PC-9 (cell line): ENCODE measurements around the gene NOX3. TPM values are rescaled to one million over a fixed set of nuclear protein-coding genes. Genes with fewer than 3 reads are reported as not detected.

Source experiments
- BruUV-seq: library from RNA; stranded (reverse); fragments of 400-500 nt; replicated peaks from 2 replicates; lab custom pipeline; 2021; lab: Mats Ljungman, UMichigan
- CTCF ChIA-PET: fragments of 300-600 bp; sonication (Branson Sonifier 250); formaldehyde crosslinking; loops from one replicate; lab custom pipeline; 2022; ENCODE audit warnings: antibody characterized with exemption; lab: Charles Lee
- POLR2A ChIA-PET: fragments of 300-600 bp; sonication (Branson Sonifier 250); formaldehyde crosslinking; loops from one replicate; lab custom pipeline; 2022; ENCODE audit warnings: antibody characterized with exemption; ENCODE audit not compliant: unreplicated experiment; lab: Charles Lee
- DNase-seq, 2 experiments: peaks; one replicate each; pipeline versions ENCODE4 v3.0.0 to v3.0.0-alpha.2; 2015 to 2022; ENCODE audit warnings: mixed read lengths in 1 of 2
- H2AFZ ChIP-seq: fragments of 200-600 bp; sonication (generic); 2 replicates; pipeline ENCODE4 v1.8.1; 2017; ENCODE audit warnings: antibody characterized with exemption
- H3F3A ChIP-seq: fragments of 200-600 bp; sonication (generic); 2 replicates; pipeline ENCODE4 v1.8.1; 2017; ENCODE audit warnings: antibody characterized with exemption, mild to moderate bottlenecking, low read depth; ENCODE audit not compliant: insufficient read depth
- H3K27ac ChIP-seq: fragments of 200-600 bp; sonication (generic); 2 replicates; pipeline ENCODE4 v1.6.1; 2016; ENCODE audit warnings: mixed run types
- H3K27me3 ChIP-seq: fragments of 200-600 bp; sonication (generic); 2 replicates; pipeline ENCODE4 v1.6.1; 2016; ENCODE audit warnings: low read depth, mixed run types; ENCODE audit not compliant: insufficient read depth
- H3K36me3 ChIP-seq: fragments of 200-600 bp; sonication (generic); 2 replicates; pipeline ENCODE4 v1.6.1; 2016; ENCODE audit warnings: low read depth, mixed run types
- H3K4me1 ChIP-seq: fragments of 200-600 bp; sonication (generic); replicated peaks from 2 replicates; pipeline ENCODE4 v1.6.1; 2016; ENCODE audit warnings: mixed run types; ENCODE audit not compliant: insufficient read depth
- H3K4me2 ChIP-seq: fragments of 200-600 bp; sonication (generic); 2 replicates; pipeline ENCODE4 v1.6.1; 2017; ENCODE audit warnings: mixed run types
- H3K4me3 ChIP-seq: fragments of 200-600 bp; sonication (generic); 2 replicates; pipeline ENCODE4 v1.6.1; 2016; ENCODE audit warnings: mixed run types
- H3K79me2 ChIP-seq: fragments of 200-600 bp; sonication (generic); 2 replicates; pipeline ENCODE4 v1.6.1; 2017; ENCODE audit warnings: low read depth, mixed run types
- H3K9me2 ChIP-seq: fragments of 200-600 bp; sonication (generic); 2 replicates; pipeline ENCODE4 v1.8.1; 2017; ENCODE audit warnings: mild to moderate bottlenecking; ENCODE audit not compliant: insufficient read depth
- H3K9me3 ChIP-seq: fragments of 200-600 bp; sonication (generic); 2 replicates; pipeline ENCODE4 v1.8.1; 2016; ENCODE audit warnings: low read depth; ENCODE audit not compliant: insufficient read depth
- H4K20me1 ChIP-seq: fragments of 200-600 bp; sonication (generic); 2 replicates; pipeline ENCODE4 v1.8.1; 2017; ENCODE audit not compliant: insufficient read depth
- EZH2 ChIP-seq: fragments of 200-600 bp; sonication (generic); IDR thresholded peaks from 2 replicates; pipeline ENCODE4 v1.8.0; 2017; ENCODE audit warnings: antibody characterized with exemption, low read depth
- intact Hi-C: fragments of 100-400 bp; cut with micrococcal nuclease; formaldehyde crosslinking; loops from one replicate; pipeline ENCODE4 v1.10.0; 2022; ENCODE audit not compliant: unreplicated experiment
- total RNA-seq: library from RNA; stranded (reverse); gene quantifications from 2 replicates; pipeline ENCODE4 v1.2.3, GENCODE V29; 2021
- TF ChIP-seq, protein P1 (sequence below): fragments of 200-600 bp; sonication (generic); conservative IDR thresholded peaks from 2 replicates; pipeline ENCODE4 v1.6.1; 2017; ENCODE audit warnings: mixed run types, antibody characterized with exemption, mild to moderate bottlenecking, moderate library complexity

The NOX3 gene
- total RNA-seq, 1 experiment from 2014 or later: not detected

DNA sequence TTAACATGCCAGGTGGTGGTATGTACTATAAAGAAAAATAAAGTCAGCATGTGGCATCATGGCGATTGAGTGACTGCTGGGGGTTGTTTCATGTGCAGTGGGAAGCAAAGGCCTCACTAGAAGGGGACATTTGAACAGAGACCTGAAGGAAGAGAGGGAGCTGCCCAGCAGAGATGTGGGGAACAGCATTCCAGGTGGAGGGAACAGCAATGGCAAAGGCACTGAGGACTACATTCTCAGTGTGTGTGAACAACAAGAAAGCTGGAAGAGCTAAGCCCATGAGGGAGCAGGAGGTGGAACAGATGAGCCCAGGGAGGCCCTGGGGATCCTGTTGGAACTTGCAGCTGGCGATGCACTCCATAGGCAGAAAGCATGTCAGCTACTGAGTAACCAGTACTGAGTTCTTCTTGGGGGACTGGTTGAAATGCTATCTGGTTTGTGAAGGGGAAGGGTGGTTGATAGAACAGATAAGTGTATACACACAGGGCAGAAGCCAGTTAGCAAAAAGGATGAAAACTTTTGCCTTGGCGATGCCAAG is 29.2 kb downstream of the NOX3 start:
- CTCF ChIA-PET: no interaction called here
- no peaks in the 10 kb centered on the region for H3K36me3 ChIP-seq
- BruUV-seq: no TSS peak
- TF ChIP-seq EZH2: no peak
- TF ChIP-seq, protein P1, sequence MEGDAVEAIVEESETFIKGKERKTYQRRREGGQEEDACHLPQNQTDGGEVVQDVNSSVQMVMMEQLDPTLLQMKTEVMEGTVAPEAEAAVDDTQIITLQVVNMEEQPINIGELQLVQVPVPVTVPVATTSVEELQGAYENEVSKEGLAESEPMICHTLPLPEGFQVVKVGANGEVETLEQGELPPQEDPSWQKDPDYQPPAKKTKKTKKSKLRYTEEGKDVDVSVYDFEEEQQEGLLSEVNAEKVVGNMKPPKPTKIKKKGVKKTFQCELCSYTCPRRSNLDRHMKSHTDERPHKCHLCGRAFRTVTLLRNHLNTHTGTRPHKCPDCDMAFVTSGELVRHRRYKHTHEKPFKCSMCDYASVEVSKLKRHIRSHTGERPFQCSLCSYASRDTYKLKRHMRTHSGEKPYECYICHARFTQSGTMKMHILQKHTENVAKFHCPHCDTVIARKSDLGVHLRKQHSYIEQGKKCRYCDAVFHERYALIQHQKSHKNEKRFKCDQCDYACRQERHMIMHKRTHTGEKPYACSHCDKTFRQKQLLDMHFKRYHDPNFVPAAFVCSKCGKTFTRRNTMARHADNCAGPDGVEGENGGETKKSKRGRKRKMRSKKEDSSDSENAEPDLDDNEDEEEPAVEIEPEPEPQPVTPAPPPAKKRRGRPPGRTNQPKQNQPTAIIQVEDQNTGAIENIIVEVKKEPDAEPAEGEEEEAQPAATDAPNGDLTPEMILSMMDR: no peak
- H3K4me2 ChIP-seq: no peak overlapping the region
- POLR2A ChIA-PET: no interaction called here
- H2AFZ ChIP-seq: no peak overlapping the region
- H3K4me3 ChIP-seq: no peak overlapping the region
- H3F3A ChIP-seq: no peaks in the 10 kb centered on the region
- DNase-seq: no peak
- intact Hi-C loops: no loop called here
- no peaks in the 10 kb centered on the region for H3K79me2 ChIP-seq
- no peaks in the 10 kb centered on the region for H3K9me3 ChIP-seq
- no peaks in the 10 kb centered on the region for H4K20me1 ChIP-seq
- no peaks in the 10 kb centered on the region for H3K4me1 ChIP-seq
- H3K27ac ChIP-seq: no peak overlapping the region
- no peaks in the 10 kb centered on the region for H3K27me3 ChIP-seq
- H3K9me2 ChIP-seq: no peaks in the 10 kb centered on the region

DNA sequence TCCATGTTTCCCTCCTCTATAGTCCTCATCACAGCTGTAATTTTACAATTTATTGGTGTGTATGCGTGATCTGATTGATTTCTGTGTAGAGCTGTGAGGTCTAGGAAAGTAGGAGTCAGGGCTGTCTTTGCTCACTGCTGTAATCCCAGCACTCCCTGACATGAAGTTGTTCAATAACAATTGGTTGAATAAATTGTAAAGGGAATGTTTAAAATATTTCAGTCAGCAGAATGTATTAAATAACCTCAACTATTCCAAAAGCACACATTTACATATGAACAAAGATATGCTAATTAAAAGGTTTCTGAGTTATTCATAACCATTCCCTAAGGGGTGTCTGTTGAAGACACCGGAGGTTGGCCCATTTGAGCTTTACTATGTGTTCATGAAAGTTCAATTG is 31.5 kb downstream of the NOX3 start:
- Histone ChIP-seq H3K4me2 (no peak overlapping the region), H3K4me1 (peaks cover 2% of the 10 kb centered on the region), H3K9me3 (no peaks in the 10 kb centered on the region), H3K9me2 (no peaks in the 10 kb centered on the region), H4K20me1 (no peaks in the 10 kb centered on the region), H3K27ac (no peak overlapping the region), H3K27me3 (no peaks in the 10 kb centered on the region), H2AFZ (no peak overlapping the region), H3F3A (no peaks in the 10 kb centered on the region), H3K4me3 (no peak overlapping the region), H3K36me3 (no peaks in the 10 kb centered on the region), H3K79me2 (no peaks in the 10 kb centered on the region)
- intact Hi-C loops: no loop called here
- CTCF ChIA-PET: no interaction called here
- no peak for DNase-seq
- BruUV-seq: no TSS peak
- TF ChIP-seq, protein P1: no peak
- POLR2A ChIA-PET: no interaction called here

DNA sequence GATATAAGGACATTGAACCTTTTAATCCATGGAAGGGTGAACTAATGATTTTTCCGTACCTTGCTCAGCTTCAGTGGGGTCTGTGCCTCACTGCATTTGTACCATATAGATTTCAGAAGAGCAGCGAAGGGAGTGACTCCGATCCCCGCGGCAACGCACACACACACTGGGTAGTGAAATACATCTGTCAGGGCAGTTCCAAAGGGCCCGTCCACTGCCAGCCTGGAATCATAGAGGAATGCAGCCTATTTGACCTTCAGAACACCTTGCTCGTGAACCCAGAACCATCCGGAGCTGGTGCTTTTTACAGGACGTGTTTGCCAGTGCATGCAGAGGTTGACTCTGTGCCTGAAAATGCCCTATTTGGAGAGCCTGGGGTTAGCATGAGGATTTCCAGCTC is 33.0 kb downstream of the NOX3 start:
- ChIA-PET POLR2A (no interaction called here), CTCF (no interaction called here)
- no peak for DNase-seq
- no peaks in the 10 kb centered on the region for H3K36me3 ChIP-seq
- H3K79me2 ChIP-seq: no peaks in the 10 kb centered on the region
- H3K4me3 ChIP-seq: no peak overlapping the region
- BruUV-seq: no TSS peak
- H3F3A ChIP-seq: peaks cover 12% of the 10 kb centered on the region; the same call in 1 of the 2 replicates
- no peaks in the 10 kb centered on the region for H3K27me3 ChIP-seq
- H2AFZ ChIP-seq: no peak overlapping the region
- intact Hi-C loops: no loop called here
- no peak for TF ChIP-seq EZH2
- TF ChIP-seq, protein P1: no peak
- no peaks in the 10 kb centered on the region for H3K9me3 ChIP-seq
- H3K27ac ChIP-seq: no peak overlapping the region
- no peak overlapping the region for H3K4me2 ChIP-seq
- H3K4me1 ChIP-seq: peaks cover 17% of the 10 kb centered on the region
- no peaks in the 10 kb centered on the region for H4K20me1 ChIP-seq
- H3K9me2 ChIP-seq: no peaks in the 10 kb centered on the region
